Activated CD4-positive, alpha-beta T cell treated with anti-CD3 and anti-CD28 coated beads for 36 hours (primary cell): Measurements from ENCODE around the gene BFAR. TPM values are rescaled to one million over a fixed set of nuclear protein-coding genes. Genes with fewer than 3 reads are reported as not detected.
"Not testable (repeated sequence)": the region's sequence is repeated elsewhere in the genome, so short reads cannot be mapped to it uniquely, and the experiment has no call there.

Experiments
- ATAC-seq: fragments of 200-7000 bp; cut with Tn5 transposase; one replicate; pipeline ENCODE4 v1.10.0; 2021; ENCODE audit warnings: mild to moderate bottlenecking, moderate library complexity
- CTCF ChIA-PET: fragments of 350-600 bp; sonication (Branson Sonifier 250); formaldehyde crosslinking; loops from one replicate; lab custom pipeline; 2021; ENCODE audit warnings: antibody characterized with exemption; lab: Charles Lee
- POLR2A ChIA-PET: fragments of 350-600 bp; sonication (Branson Sonifier 250); formaldehyde crosslinking; loops from one replicate; lab custom pipeline; 2021; ENCODE audit warnings: antibody characterized with exemption, inconsistent platforms; lab: Charles Lee
- DNase-seq: peaks from one replicate; pipeline ENCODE4 v3.0.0-alpha.2; 2020
- H3K27ac Mint-ChIP-seq: one replicate; pipeline ENCODE4 v1.8.0; 2021; ENCODE audit warnings: mixed read lengths
- H3K27me3 Mint-ChIP-seq: one replicate; pipeline ENCODE4 v1.8.0; 2021; ENCODE audit warnings: mixed read lengths
- H3K36me3 Mint-ChIP-seq: one replicate; pipeline ENCODE4 v1.8.0; 2021; ENCODE audit warnings: low read depth, mixed read lengths
- H3K4me1 Mint-ChIP-seq: one replicate; pipeline ENCODE4 v1.8.0; 2021; ENCODE audit warnings: mixed read lengths
- H3K4me3 Mint-ChIP-seq: one replicate; pipeline ENCODE4 v1.8.0; 2021; ENCODE audit warnings: mild to moderate bottlenecking, moderate library complexity, mixed read lengths
- H3K9me3 Mint-ChIP-seq: one replicate; pipeline ENCODE4 v1.8.0; 2021; ENCODE audit warnings: low read depth, mixed read lengths
- intact Hi-C, 2 experiments: fragments of 100-400 bp; cut with DNase I in 1 of 2; cut with micrococcal nuclease in 1 of 2; formaldehyde crosslinking; loops; one replicate each; pipeline versions ENCODE4 v1.14.2 to v1.15.1; 2022 to 2024; cut with DNase I, micrococcal nuclease
- total RNA-seq, 2 experiments: library from RNA; stranded (reverse); gene quantifications; one replicate each; pipeline ENCODE4 v1.2.3, GENCODE V29; 2021

The BFAR gene
- total RNA-seq, 2 experiments from 2014 or later, result 54.8 to 57.5 TPM

DNA sequence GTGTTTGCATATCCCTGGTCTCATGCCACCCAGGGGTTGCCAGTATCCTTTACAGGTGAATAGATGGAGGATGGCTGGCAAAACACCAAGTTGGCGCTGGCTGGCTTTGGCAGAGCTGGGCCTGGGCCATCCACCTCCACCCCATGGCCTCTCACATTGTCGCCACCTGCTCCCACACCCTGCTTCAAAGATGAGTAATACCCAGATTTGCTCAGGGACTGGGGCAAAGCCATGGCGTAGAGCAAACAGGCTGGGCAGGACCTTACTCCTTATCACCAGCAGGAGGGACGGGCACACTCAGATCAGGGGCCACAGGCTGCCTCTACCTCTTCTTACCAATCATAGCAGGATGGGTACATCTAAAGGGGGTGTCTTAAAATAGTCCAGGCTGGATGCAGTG is 37.0 kb downstream of the BFAR start:
- CTCF ChIA-PET, result no interaction called here
- H3K4me1 Mint-ChIP-seq, result peaks cover 9% of the 10 kb centered on the region
- no peak overlapping the region for H3K4me3 Mint-ChIP-seq
- ATAC-seq (peak; percentile 53), DNase-seq (peak; percentile 10)
- intact Hi-C loops, result no loop called here
- no peak overlapping the region for H3K27ac Mint-ChIP-seq
- no peaks in the 10 kb centered on the region for H3K9me3 Mint-ChIP-seq
- peaks cover 37% of the 10 kb centered on the region for H3K36me3 Mint-ChIP-seq
- POLR2A ChIA-PET, result interaction anchor here (0.5 kb wide), 1 partner anchor 26 kb away, joined by 3 read pairs; no protein-coding TSS in a partner anchor
- H3K27me3 Mint-ChIP-seq, result no peaks in the 10 kb centered on the region

DNA sequence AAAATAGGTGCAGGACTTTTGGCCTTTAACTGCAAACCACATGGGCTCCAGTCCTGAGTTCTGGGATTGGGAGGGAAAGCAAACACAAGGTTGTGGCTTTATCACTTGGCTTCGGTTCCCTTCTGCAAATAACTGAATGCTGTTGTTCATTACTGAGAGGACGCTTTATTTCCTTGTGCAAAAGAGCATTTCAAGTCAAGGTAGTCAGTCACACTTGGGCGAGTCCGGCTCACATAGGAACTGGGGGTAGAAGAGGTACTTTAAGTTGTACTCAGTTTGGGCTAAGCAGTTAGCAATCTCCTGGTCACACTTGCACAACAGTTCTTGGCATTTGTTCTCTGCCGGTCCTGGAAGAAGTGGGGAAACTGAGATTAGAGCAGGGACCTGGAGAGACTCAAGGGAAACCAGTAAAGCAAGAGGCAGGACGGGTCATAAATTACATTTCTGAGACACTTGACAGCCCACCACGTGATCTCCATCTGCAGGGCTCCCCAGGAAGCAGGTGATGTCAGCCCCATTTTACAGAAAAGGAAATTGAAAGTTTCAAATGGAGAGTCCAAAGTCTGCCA is 39.7 kb downstream of the BFAR start:
- ChIA-PET POLR2A (no interaction called here), CTCF (no interaction called here)
- H3K27me3 Mint-ChIP-seq, result no peaks in the 10 kb centered on the region
- peaks cover 9% of the 10 kb centered on the region for H3K4me1 Mint-ChIP-seq
- intact Hi-C loops, result no loop called here
- no peak overlapping the region for H3K4me3 Mint-ChIP-seq
- no peaks in the 10 kb centered on the region for H3K9me3 Mint-ChIP-seq
- peak overlapping the region; percentile 55 for H3K27ac Mint-ChIP-seq
- ATAC-seq (peak; percentile 42), DNase-seq (peak; percentile 9)
- H3K36me3 Mint-ChIP-seq, result peaks cover 20% of the 10 kb centered on the region

GRCh38 chr16:14676633-14677032 is 43.9 kb downstream of the BFAR start:
- H3K27me3 Mint-ChIP-seq, result peaks cover 6% of the 10 kb centered on the region
- DNase-seq, result no peak
- POLR2A ChIA-PET, result no interaction called here
- no peak overlapping the region for H3K4me3 Mint-ChIP-seq
- no peak for ATAC-seq
- H3K27ac Mint-ChIP-seq, result no peak overlapping the region
- intact Hi-C loops, result no loop called here
- H3K4me1 Mint-ChIP-seq, result peaks cover 9% of the 10 kb centered on the region
- CTCF ChIA-PET, result interaction anchor here (0.6 kb wide), 1 partner anchor 23 kb away, joined by 3 read pairs; no protein-coding TSS in a partner anchor
- H3K9me3 Mint-ChIP-seq, result no peaks in the 10 kb centered on the region
- peaks cover 2% of the 10 kb centered on the region for H3K36me3 Mint-ChIP-seq

GRCh38 chr16:14677627-14678026 is 44.9 kb downstream of the BFAR start:
- H3K9me3 Mint-ChIP-seq, result no peaks in the 10 kb centered on the region
- no peaks in the 10 kb centered on the region for H3K36me3 Mint-ChIP-seq
- ATAC-seq (no peak), DNase-seq (no peak)
- no peak overlapping the region for H3K4me3 Mint-ChIP-seq
- ChIA-PET CTCF (no interaction called here), POLR2A (no interaction called here)
- intact Hi-C loops, result no loop called here
- peaks cover 6% of the 10 kb centered on the region for H3K27me3 Mint-ChIP-seq
- no peak overlapping the region for H3K27ac Mint-ChIP-seq
- H3K4me1 Mint-ChIP-seq, result peaks cover under 1% of the 10 kb centered on the region

DNA sequence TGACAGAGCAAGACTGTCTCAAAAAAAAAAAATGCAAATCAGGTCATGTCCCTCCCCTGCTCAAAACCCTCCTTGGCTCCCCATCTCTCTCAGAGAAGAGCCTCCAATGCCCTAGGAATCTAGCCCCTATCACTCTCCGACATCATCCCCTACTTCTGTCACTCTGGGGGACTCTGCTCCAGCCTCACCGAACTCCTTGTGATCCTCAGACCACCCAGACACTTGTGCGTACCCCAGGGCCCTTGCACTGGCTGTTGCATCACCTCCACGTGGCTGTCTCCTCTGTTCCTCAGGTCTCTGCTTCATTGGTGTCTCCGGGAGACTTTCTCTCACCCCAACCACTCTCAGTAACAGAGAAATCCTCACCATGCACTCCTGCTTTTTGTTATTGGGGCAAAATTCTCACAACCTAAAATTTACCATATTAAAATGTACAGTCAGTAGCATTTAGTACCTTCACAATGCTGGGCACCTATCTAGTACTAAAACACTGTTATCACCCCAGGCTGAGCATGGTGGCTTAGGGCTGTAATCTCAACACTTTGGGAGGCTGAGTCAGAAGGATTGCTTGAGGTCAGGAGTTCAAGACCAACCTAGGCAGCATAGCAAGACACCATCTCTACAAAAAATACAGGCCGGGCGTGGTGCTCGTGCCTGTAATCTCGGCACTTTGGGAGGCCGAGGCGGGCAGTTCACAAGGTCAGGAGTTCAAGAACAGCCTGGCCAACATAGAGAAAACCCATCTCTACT is 46.2 kb downstream of the BFAR start:
- intact Hi-C loops, result no loop called here
- no peak overlapping the region for H3K4me3 Mint-ChIP-seq
- ATAC-seq (no peak), DNase-seq (no peak)
- ChIA-PET CTCF (no interaction called here), POLR2A (no interaction called here)
- peaks cover 6% of the 10 kb centered on the region for H3K27me3 Mint-ChIP-seq
- no peaks in the 10 kb centered on the region for H3K9me3 Mint-ChIP-seq
- H3K4me1 Mint-ChIP-seq, result no peaks in the 10 kb centered on the region
- no peak overlapping the region for H3K27ac Mint-ChIP-seq
- no peaks in the 10 kb centered on the region for H3K36me3 Mint-ChIP-seq

DNA sequence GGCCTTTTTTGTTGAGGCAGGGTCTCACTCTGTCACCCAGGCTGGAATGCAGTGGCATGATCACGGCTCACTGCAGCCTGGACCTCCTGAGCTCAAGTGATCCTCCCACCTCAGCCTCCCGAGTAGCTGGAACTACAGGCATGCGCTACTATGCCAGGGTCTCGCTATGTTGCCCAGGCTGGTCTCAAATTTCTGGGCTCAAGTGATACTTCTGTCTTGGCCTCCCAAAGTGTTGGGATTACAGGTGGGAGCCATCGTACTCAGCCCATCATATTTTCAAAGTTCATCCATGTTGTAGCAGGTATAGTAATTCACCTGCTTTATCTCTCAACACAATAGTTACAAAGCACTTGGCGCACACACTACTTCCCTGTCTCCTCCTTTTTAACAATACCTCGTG is 47.6 kb downstream of the BFAR start:
- POLR2A ChIA-PET, DNase-seq, H3K9me3 Mint-ChIP-seq, H3K4me3 Mint-ChIP-seq, CTCF ChIA-PET, H3K4me1 Mint-ChIP-seq, H3K27ac Mint-ChIP-seq, ATAC-seq, H3K27me3 Mint-ChIP-seq, intact Hi-C loops, H3K36me3 Mint-ChIP-seq: not testable (repeated sequence)

GRCh38 chr16:14681115-14681514 is 48.4 kb downstream of the BFAR start:
- DNase-seq (no peak), ATAC-seq (no peak)
- ChIA-PET POLR2A (no interaction called here), CTCF (interaction anchor here (1.0 to 1.1 kb wide), 2 partner anchors 37 to 382 kb away, joined by 3 read pairs; no protein-coding TSS in a partner anchor)
- Mint-ChIP-seq H3K9me3 (no peaks in the 10 kb centered on the region), H3K36me3 (no peaks in the 10 kb centered on the region), H3K27me3 (peaks cover 6% of the 10 kb centered on the region), H3K4me1 (no peaks in the 10 kb centered on the region), H3K4me3 (no peak overlapping the region), H3K27ac (no peak overlapping the region)
- intact Hi-C loops, result no loop called here

DNA sequence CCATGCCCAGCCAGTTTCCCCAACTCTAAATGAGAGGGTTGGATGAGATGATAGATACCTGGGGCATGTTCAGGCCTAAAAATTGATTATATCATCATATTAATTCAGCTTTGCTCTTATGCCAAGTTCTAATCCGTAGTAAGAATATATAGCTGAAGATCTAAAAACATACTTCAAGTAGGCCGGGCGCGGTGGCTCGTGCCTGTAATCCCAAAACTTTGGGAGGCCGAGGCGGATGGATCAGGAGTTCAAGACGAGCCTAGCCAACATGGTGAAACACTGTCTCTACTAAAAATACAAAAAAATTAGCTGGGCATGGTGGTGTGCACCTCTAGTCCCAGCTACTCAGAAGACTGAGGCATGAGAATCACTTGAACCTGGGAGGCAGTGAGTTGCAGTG is 49.4 kb downstream of the BFAR start:
- Mint-ChIP-seq H3K4me1 (no peaks in the 10 kb centered on the region), H3K27me3 (peaks cover 6% of the 10 kb centered on the region), H3K27ac (no peak overlapping the region), H3K36me3 (no peaks in the 10 kb centered on the region), H3K4me3 (no peak overlapping the region), H3K9me3 (no peaks in the 10 kb centered on the region)
- POLR2A ChIA-PET, result no interaction called here
- CTCF ChIA-PET, result interaction anchor here (1.1 kb wide), 1 partner anchor 383 kb away, joined by 3 read pairs; no protein-coding TSS in a partner anchor
- ATAC-seq (no peak), DNase-seq (no peak)
- intact Hi-C loops, result no loop called here

DNA sequence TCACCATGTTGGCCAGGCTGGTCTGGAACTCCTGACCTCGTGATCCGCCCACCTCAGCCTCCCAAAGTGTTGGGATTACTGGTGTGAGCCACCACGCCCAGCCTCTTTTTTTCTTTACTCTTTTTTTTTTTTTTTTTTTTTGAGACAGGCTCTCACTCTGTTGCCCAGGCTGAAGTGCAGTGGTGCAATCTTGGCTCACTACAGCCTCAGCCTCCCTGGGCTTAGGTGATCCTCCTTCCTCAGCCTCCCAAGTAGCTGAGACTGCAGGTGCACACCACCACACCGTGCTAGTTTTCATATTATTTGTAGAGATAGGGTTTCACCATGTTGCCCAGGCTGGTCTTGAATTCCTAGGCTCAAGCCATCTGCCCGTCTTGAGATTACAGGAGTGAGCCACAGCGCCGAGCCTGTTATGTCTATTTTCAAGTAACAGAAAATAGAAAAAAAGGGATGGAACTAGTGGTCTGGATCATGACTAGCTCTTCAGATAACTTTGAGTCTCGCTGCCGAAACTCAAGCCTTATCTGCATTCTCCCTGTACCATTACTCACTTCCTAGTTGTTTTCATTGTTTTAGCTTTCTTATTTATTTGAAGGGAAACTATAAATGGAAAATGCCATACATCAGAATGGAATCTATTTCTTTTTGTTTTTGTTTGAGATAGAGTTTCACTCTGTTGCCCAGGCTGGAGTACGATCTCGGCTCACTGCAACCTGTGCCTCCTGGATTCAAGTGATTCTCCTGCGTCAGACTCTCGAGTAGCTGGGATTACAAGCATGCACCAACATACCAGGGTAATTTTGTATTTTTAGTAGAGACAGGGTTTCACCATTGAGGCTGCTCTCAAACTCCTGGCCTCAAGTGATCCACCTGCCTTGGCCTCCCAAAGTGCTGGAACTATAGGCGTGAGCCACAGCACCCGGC is 53.4 kb downstream of the BFAR start:
- H3K4me3 Mint-ChIP-seq, ATAC-seq, H3K36me3 Mint-ChIP-seq, POLR2A ChIA-PET, H3K9me3 Mint-ChIP-seq, intact Hi-C loops, DNase-seq, H3K27ac Mint-ChIP-seq, H3K27me3 Mint-ChIP-seq, H3K4me1 Mint-ChIP-seq: not testable (repeated sequence)
- CTCF ChIA-PET, result interaction anchor here (0.6 to 1.1 kb wide), 3 partner anchors 25 to 114 kb away, joined by 3 to 4 read pairs (median 4); no protein-coding TSS in a partner anchor

GRCh38 chr16:14694129-14694528 is 61.4 kb downstream of the BFAR start, which contains the start of gene PLA2G10:
Gene PLA2G10, minus strand, starts transcription at chr16:14694308. Its CDS starts 79 bp downstream, at chr16:14694229.
- intact Hi-C loops, ATAC-seq, H3K36me3 Mint-ChIP-seq: not testable (repeated sequence)

DNA sequence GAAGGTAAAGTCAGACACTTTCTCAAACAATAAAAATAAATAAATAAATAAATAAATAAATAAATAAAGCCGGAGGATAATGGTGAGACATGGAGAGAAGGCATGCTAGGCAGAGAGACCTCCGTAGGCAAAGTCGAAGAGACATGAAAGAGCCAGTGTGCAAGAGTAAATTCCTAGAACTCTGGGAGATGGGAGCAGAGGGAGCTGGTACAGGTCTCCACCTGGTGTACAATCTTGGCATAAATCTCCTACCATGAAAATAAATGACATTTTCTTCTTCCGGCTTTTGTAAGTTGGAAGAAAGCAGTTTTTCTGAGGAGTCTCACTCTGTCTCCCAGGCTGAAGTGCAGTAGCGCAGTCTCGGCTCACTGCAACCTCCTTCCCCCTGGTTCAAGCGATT is 69.1 kb downstream of the BFAR start:
- H3K9me3 Mint-ChIP-seq, H3K27ac Mint-ChIP-seq, POLR2A ChIA-PET, H3K27me3 Mint-ChIP-seq, H3K4me1 Mint-ChIP-seq, DNase-seq, ATAC-seq, H3K36me3 Mint-ChIP-seq, H3K4me3 Mint-ChIP-seq, intact Hi-C loops, CTCF ChIA-PET: not testable (repeated sequence)

More at GRCh38 chr16:14694129-14694528, 61.4 kb downstream of the BFAR start, which contains the start of gene PLA2G10:
- POLR2A ChIA-PET, H3K4me3 Mint-ChIP-seq, H3K27ac Mint-ChIP-seq, CTCF ChIA-PET, H3K9me3 Mint-ChIP-seq, H3K4me1 Mint-ChIP-seq, H3K27me3 Mint-ChIP-seq, DNase-seq: not testable (repeated sequence)
